Measurements from ENCODE around the gene PDZD7.

PDZD7 gene

DNA sequence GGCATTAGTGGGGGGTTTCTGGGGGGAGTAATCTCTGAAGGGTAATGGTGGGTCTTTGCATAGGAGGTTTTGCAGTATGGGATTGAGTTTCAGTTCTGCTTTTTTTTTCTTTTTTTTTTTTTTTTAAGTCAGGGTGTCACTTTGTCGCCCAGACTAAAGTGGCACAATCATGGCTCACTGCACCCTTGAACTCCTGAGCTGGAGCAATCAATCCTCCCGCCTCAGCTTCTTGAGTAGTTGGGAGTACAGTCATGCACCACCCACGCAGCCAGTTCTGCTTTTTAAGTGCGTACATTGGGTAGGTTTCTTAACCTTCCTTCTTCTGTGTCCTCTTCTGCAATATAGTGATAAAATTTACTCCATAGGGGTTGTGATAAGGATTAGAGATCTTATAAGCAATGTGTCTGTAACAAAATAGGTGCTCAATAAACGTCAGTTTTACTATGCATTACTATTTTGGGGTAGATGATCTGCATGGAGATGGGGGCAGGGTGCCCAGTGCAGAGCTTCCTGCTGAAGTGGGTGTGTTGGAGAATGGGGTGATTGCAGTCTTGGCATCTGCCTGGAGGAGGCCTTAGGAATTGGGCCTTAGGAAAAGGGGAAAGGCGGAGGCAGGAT is 40.4 kb upstream of the PDZD7 start:
- TF ChIP-seq, protein P1, sequence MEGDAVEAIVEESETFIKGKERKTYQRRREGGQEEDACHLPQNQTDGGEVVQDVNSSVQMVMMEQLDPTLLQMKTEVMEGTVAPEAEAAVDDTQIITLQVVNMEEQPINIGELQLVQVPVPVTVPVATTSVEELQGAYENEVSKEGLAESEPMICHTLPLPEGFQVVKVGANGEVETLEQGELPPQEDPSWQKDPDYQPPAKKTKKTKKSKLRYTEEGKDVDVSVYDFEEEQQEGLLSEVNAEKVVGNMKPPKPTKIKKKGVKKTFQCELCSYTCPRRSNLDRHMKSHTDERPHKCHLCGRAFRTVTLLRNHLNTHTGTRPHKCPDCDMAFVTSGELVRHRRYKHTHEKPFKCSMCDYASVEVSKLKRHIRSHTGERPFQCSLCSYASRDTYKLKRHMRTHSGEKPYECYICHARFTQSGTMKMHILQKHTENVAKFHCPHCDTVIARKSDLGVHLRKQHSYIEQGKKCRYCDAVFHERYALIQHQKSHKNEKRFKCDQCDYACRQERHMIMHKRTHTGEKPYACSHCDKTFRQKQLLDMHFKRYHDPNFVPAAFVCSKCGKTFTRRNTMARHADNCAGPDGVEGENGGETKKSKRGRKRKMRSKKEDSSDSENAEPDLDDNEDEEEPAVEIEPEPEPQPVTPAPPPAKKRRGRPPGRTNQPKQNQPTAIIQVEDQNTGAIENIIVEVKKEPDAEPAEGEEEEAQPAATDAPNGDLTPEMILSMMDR (IDR thresholded peaks at IDR 0.05; ENCODE audit: borderline replicate concordance, insufficient read depth, low read depth, low read length) = no peak
- H3K4me3 ChIP-seq (ENCODE audit: low read depth, low read length) = no peak overlapping the region

DNA sequence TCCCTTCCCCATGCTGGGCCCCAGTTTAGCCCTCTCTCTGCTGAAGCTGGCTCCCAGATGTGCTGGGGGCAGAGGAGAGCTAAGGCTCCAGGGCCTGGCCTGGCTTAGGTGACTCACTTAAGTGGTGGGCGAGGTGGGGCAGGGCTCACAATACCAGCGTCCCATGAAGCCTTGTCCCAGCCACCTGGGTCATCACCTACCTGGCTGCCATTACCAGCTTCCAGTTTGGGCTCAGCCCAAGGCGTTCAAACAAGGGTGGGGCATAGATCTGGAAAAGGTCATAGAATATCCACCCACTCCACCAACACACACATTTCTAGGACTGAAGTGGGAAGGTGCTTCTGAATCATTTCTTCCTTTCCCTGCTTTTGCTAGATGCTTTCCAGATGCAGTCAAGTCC is 39.2 kb upstream of the PDZD7 start:
- no peak overlapping the region for H3K4me3 ChIP-seq (ENCODE audit: low read depth, low read length)

DNA sequence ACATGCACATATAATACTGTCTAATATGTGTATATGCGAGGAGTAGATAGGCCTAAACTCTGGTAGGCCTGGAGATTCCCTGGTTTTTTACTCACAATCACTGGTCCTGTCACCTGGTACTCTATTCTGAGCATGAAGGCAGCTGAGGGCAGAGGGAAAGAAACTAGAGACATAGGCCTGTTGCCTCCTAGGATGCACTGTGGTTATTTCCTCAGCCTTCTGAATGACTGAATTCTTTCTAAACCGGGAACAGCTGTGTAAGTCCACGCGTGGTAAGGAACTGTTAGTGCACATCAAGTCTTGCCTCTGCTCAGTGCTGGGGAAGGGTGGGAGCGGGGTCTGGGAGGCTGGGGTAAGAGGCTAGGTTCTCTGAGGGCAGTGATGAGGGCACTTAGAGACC is 38.5 kb upstream of the PDZD7 start:
- H3K4me3 ChIP-seq (ENCODE audit: low read depth, low read length) = no peak overlapping the region
- TF ChIP-seq, protein P1 (IDR thresholded peaks at IDR 0.05; ENCODE audit: borderline replicate concordance, insufficient read depth, low read depth, low read length) = no peak

More for the DNA sequence above, 39.2 kb upstream of the PDZD7 start:
- TF ChIP-seq, protein P1 (IDR thresholded peaks at IDR 0.05; ENCODE audit: borderline replicate concordance, insufficient read depth, low read depth, low read length) = no peak

DNA sequence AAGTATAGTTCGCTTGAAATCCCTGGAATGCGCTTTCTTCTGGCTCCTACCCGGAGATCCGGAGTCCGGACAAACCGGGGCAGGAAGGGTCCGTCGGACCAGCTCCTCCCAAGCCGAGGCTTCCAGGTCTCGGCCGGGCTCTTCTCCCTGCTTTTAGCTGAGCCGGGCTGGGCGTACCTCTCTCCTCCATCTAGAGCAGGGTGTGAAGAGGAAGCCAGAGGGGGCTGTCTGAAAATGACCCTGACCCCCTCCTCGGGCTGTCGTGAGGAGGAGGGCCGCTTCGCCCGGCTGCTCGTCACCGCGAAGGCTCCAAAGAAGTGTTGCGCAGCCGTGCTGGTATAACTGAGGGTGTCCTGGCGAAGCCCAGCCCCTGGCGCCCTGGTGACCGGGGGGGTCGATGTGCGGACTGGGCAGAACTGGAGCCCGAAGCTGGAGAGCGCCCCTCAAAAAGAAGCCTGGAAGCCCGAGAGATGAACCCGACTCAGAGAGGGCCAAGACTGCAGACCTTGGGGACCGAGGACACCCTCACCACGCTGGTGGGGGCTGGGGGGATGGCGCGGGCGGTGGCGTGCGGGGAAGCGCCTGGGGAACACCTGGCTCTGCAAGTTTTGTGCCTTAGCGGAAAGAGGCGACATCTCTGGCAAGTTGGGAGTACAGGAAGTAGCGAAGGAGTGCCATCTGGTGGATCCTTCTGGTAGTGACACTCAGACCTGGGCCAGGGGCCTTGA is 36.6 kb upstream of the PDZD7 start:
- H3K4me3 ChIP-seq (ENCODE audit: low read depth, low read length) = peak overlapping the region; percentile 63
- TF ChIP-seq, protein P1 (IDR thresholded peaks at IDR 0.05; ENCODE audit: borderline replicate concordance, insufficient read depth, low read depth, low read length) = peak; percentile 73

DNA sequence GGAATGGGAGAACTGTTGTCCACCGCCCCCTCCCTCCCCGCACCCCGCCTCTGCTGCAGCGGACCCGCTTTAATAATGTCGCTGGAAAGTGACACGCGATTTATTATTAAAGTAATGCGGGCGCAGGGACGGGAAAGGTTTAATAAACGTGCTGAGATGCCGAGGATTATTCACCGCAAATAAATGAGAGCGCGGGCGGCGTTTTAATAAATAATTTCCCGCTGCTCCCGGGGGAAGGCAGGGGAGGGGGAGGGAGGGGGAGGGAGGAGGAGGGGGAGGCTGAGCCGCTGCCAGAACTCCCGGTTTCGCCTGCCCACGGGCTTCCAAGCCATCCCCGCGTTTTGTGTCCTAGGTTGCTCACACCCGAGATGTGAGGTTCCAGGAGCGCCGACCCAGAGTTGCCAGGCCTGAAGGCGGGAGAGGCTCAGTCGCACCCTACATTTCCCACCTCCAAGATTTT is 36.0 kb upstream of the PDZD7 start:
- peak overlapping the region; percentile 63 for H3K4me3 ChIP-seq (ENCODE audit: low read depth, low read length)
- TF ChIP-seq, protein P1 (IDR thresholded peaks at IDR 0.05; ENCODE audit: borderline replicate concordance, insufficient read depth, low read depth, low read length) = no peak

DNA sequence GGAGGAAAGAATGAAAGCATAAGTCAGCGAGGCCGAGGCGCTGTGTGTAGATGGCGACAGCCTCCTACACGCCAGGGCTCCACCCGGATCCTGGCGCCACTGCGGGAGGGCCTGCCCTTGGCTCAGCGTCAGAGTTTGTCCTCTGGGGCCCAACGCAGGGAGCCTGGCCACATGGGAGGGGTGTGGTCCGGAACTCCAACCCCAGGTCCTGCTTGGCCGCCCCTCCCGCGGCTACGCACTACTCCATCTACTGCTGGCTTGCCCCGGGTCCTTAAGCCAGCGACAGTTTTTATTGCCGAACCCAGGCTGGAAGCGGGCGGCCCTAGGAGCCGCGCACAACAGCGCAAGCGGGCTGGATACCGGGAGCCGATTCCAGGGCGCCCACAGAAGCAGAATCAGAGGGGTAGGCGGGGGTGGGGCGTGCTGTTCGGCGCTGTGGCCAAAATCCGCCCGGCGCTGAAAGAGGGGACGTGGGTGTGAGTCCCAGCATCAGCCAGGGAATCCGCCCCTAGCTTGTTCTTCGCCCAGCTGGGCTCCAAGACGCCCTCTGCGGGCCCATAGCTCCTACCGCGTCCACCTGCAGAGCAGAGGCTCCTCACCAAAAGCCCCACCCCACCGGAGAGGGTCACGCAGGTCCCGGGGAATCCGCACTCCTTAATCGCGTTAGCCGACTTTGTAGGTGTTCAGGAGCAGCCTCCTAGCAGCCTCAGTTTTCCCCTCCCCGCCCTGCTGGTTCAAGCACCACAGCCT is 35.4 kb upstream of the PDZD7 start:
- TF ChIP-seq, protein P1 (IDR thresholded peaks at IDR 0.05; ENCODE audit: borderline replicate concordance, insufficient read depth, low read depth, low read length) = peak; percentile 54

More for the DNA sequence above, 35.4 kb upstream of the PDZD7 start:
- peak overlapping the region; percentile 63 for H3K4me3 ChIP-seq (ENCODE audit: low read depth, low read length)
